Airway epithelial cell (primary cell): ENCODE data around the gene SYT5. TPM values are rescaled to one million over a fixed set of nuclear protein-coding genes. Genes with fewer than 3 reads are reported as not detected.

ENCODE experiments used
- total RNA-seq: library from RNA; depleted of rRNA; stranded (reverse); fragments of >200 nt; gene quantifications from 2 replicates; pipeline ENCODE4 v1.2.3, GENCODE V29; 2015

The SYT5 gene
- total RNA-seq, result not detected in 2 replicates

DNA sequence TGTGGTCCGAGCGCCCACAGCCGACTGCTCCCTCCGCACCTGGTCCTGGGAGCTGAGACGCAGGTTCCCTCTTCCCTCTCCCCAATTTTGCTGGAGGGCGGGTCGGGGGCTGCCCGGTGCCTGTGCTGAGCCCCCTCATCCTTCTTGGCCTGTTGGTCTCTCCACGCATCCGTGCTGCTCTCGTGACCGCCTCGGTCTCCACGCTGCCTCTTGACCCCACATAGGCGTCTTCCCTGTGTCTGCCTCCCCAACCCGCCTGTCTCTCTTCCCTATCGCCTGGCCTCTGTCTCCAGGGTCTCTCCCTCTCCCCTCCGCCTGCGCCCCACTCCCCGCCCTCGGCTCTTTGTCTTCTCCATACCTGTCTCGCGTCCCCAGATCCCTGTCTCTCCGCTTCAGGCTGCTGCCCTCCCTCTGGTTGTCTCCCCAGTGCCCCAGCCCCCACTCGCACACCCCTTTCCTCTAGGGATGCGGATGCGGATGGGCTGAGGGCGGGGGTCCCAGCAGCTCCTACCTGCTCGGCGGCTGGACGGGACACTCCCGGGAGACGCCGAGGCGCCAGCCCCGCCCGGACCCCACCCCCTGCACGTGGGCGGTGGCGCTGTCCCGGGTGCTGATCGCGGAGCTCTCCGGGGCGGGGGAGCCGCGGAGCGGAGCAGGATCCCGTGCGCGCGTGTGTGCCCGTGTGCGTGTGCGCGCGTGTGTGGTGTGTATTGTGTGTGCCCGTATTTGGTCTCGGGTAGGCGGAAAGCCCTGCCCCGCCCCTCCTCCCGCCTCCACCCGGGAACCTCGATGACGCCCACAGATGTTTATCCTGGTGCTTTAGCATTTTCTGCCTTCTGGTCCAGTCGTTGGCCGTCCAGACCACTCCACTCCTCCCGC, at the start of gene SYT5:
SYT5 (minus strand) TSS at position 684 of the 879 bp plus-strand sequence. CDS start 1,248 bp downstream, outside the sequence.

GRCh38 chr19:55228403-55229031, 48.4 kb upstream of the SYT5 start, which contains the start of gene TMEM86B:
TMEM86B (minus strand) TSS chr19:55228763; CDS start chr19:55228741, 22 bp downstream.

DNA sequence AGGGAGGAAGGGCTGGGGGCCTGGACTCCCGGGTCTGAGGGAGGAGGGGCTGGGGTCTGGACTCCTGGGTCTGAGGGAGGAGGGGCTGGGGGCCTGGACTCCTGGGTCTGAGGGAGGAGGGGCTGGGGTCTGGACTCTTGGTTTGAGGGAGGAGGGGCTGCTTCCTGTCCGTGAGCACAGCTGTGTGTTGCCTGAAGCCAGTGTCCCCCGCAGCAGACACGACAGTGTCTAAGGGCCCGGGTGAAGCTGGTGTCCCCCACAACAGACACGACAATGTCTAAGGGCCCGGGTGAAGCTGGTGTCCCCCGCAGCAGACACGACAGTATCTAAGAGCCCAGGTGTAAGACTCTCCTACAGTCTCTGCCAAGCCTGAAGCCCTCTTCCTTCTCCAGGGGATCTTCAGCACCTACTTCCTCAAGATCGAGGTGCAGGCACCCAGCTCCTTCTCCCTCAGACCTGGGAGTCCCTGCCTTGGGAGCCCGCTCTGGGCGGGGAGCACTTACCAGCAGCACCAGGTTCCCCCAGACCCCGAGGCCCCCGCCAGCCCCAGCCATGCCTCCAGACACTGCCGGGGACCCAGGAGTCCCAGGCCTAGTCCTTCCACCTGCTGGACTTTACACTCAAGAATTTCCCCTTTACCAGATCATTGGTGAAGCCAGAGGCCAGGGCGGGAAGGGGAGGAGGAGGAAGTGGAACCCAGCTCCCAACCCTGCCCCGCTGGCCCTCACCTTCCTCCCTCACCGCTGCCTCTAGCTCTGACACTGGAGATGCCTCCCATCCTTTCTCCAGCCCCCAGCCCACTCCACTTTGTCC, 29.0 kb upstream of the SYT5 start, which contains the start of gene PTPRH:
PTPRH (minus strand) TSS at position 622 of the 813 bp plus-strand sequence; CDS start at position 554, 68 bp downstream.

GRCh38 chr19:55166530-55167268, 13.4 kb downstream of the SYT5 start, which contains the start of gene DNAAF3:
DNAAF3 (minus strand) TSS chr19:55166613; CDS start chr19:55166413, 200 bp downstream.

DNA sequence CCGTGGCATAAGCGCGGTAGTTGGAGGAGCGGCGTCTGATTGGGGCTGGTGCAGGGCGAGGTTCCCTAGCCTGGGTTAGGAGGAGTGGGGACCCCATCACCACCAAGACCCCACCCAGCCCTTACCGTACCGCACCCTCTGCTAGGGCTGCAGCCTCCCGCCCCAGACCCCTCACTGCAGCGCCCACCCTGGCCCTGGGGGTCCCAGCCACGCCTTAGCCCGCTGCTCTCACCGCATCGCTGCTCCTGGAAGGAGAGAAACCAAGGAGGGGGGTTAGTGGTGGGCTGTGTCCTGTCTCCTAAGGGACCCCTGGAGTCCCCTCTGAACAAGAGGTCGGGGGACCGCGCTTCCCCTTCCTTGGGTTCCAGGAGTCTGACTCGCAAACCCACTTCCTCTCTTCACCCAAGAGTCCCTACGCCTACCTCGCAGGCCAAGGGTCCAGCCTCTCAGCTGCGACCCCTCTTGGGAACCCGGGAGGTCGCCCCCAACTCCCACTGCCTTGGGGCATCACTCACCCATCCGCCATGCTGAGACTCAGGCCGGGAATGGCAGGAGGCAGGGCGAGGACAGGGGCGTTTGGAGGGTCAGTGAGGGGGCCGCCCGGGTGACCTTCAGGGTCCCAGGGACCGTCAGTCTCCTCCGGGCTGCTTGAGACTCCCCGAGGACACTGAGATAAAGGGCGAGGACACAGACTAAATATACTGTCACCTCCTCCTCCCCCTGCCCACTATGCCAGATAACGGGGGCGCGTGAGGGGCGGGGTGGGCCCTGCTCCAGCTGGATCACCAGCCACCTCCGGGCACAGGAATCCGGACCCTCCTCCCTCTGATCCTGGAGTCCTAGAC, 22.8 kb downstream of the SYT5 start, which contains the start of gene TNNI3:
TNNI3 (minus strand) TSS at position 669 of the 845 bp plus-strand sequence; CDS start at position 526, 143 bp downstream.

GRCh38 chr19:55149078-55150003, 30.7 kb downstream of the SYT5 start, which contains the start of gene TNNT1:
TNNT1 (minus strand) TSS chr19:55149206; CDS start chr19:55147157, 2,049 bp downstream.

Other genes starting within 250 kb of the SYT5 start
- not detected in 2 replicates for gene NLRP7, start 232.8 kb downstream of the SYT5 start, total RNA-seq
- 28.3 and 29.8 TPM in 2 replicates for gene NLRP2, start 213.9 kb downstream of the SYT5 start, total RNA-seq
- gene GP6, start 142.0 kb downstream of the SYT5 start, total RNA-seq, result not detected in 2 replicates
- 20.5 and 26.4 TPM in 2 replicates for gene RDH13, start 117.1 kb downstream of the SYT5 start, total RNA-seq
- 112 and 125 TPM in 2 replicates for gene EPS8L1, start 104.4 kb downstream of the SYT5 start, total RNA-seq
- 36.5 and 41.4 TPM in 2 replicates for gene PPP1R12C, start 62.7 kb downstream of the SYT5 start, total RNA-seq
- 12.3 and 18.7 TPM in 2 replicates for gene TNNT1, start 31.1 kb downstream of the SYT5 start, total RNA-seq
- not detected in 2 replicates for gene TNNI3, start 22.6 kb downstream of the SYT5 start, total RNA-seq
- gene DNAAF3, start 13.7 kb downstream of the SYT5 start, total RNA-seq, result 1.1 and 3.1 TPM in 2 replicates
- gene PTPRH, start 29.2 kb upstream of the SYT5 start, total RNA-seq, result 0.21 TPM in 1 of 2 replicates, not detected in the other
- gene TMEM86B, start 48.5 kb upstream of the SYT5 start, total RNA-seq, result 1.1 and 2.4 TPM in 2 replicates
- 38.7 and 50.4 TPM in 2 replicates for gene PPP6R1, start 78.7 kb upstream of the SYT5 start, total RNA-seq
- 61.6 and 84.8 TPM in 2 replicates for gene HSPBP1, start 99.8 kb upstream of the SYT5 start, total RNA-seq
- 1.6 and 5.0 TPM in 2 replicates for gene BRSK1, start 103.7 kb upstream of the SYT5 start, total RNA-seq
- gene TMEM150B, start 145.1 kb upstream of the SYT5 start, total RNA-seq, result not detected in 2 replicates
- gene KMT5C, start 159.6 kb upstream of the SYT5 start, total RNA-seq, result 14.7 and 18.8 TPM in 2 replicates
- gene COX6B2, start 174.4 kb upstream of the SYT5 start, total RNA-seq, result 0.35 TPM in 1 of 2 replicates, not detected in the other
- not detected in 2 replicates for gene GARIN5B, start 183.0 kb upstream of the SYT5 start, total RNA-seq
- gene IL11, start 190.2 kb upstream of the SYT5 start, total RNA-seq, result 5.5 and 6.1 TPM in 2 replicates
- not detected in 2 replicates for gene TMEM190, start 196.5 kb upstream of the SYT5 start, total RNA-seq
- gene TMEM238, start 204.0 kb upstream of the SYT5 start, total RNA-seq, result 11.8 and 33.3 TPM in 2 replicates
- gene RPL28, start 205.6 kb upstream of the SYT5 start, total RNA-seq, result 279 and 544 TPM in 2 replicates
- gene UBE2S, start 227.5 kb upstream of the SYT5 start, total RNA-seq, result 144 and 190 TPM in 2 replicates